CD1c-positive myeloid dendritic cell (primary cell): ENCODE data around the gene THPO.

Experiments used
- DNase-seq: peaks from one replicate; pipeline ENCODE4 v3.0.0-alpha.2; 2016; ENCODE audit errors: extremely low spot score

Gene THPO

GRCh38 chr3:184333700-184334099 is 44.3 kb downstream of the THPO start:
- no peak for DNase-seq

- DNase-seq, result no peak
Measured at GRCh38 chr3:184333190-184333589, 44.8 kb downstream of the THPO start.

GRCh38 chr3:184332370-184333090 is 45.5 kb downstream of the THPO start:
- no peak for DNase-seq

GRCh38 chr3:184328516-184328915 is 49.5 kb downstream of the THPO start:
- no peak for DNase-seq

- DNase-seq, result no peak
Measured at GRCh38 chr3:184327171-184327570, 50.8 kb downstream of the THPO start.

- no peak for DNase-seq
Measured at GRCh38 chr3:184325715-184326369, 52.2 kb downstream of the THPO start.

GRCh38 chr3:184325269-184325668 is 52.7 kb downstream of the THPO start:
- no peak for DNase-seq

GRCh38 chr3:184323696-184324095 is 54.3 kb downstream of the THPO start:
- DNase-seq, result no peak

- DNase-seq, result peak; percentile 85
Measured at GRCh38 chr3:184322731-184323487, 55.1 kb downstream of the THPO start.
